ENCODE data around the gene CUL2.
"Not testable (repeated sequence)": the region's sequence is repeated elsewhere in the genome, so short reads cannot be mapped to it uniquely, and the experiment has no call there.

Gene CUL2

GRCh38 chr10:35092851-35093250 lies 2.7 kb upstream of the CUL2 start:
- Histone ChIP-seq H3K9ac (ENCODE audit: insufficient read length) (no peak overlapping the region), H3K9me3 (ENCODE audit: low read depth, low read length) (no peaks in the 10 kb centered on the region), H3K36me3 (ENCODE audit: insufficient read depth, low read length) (no peaks in the 10 kb centered on the region), H3K4me3 (no peak overlapping the region), H3K27ac (no peak overlapping the region)
- TF ChIP-seq POLR2AphosphoS5 (IDR thresholded peaks at IDR 0.05; ENCODE audit: borderline replicate concordance, low read depth, low read length), result no peak
- TF ChIP-seq EZH2 (IDR thresholded peaks at IDR 0.05), result no peak
- no peak for TF ChIP-seq FOXP2 (optimal IDR thresholded peaks at IDR 0.05; ENCODE audit: control extremely low read depth, extremely low read length, insufficient read depth)
- no peak for DNase-seq (ENCODE audit: low read depth, low spot score)

- H3K36me3 ChIP-seq (ENCODE audit: insufficient read depth, low read length), result no peaks in the 10 kb centered on the region
- H3K9me3 ChIP-seq (ENCODE audit: low read depth, low read length), result no peaks in the 10 kb centered on the region
- TF ChIP-seq FOXP2 (optimal IDR thresholded peaks at IDR 0.05; ENCODE audit: control extremely low read depth, extremely low read length, insufficient read depth), result no peak
- no peak for TF ChIP-seq POLR2AphosphoS5 (IDR thresholded peaks at IDR 0.05; ENCODE audit: borderline replicate concordance, low read depth, low read length)
- no peak for TF ChIP-seq EZH2 (IDR thresholded peaks at IDR 0.05)
- H3K4me3 ChIP-seq, result no peak overlapping the region
- H3K9ac ChIP-seq (ENCODE audit: insufficient read length), result no peak overlapping the region
- no peak for DNase-seq (ENCODE audit: low read depth, low spot score)
- no peak overlapping the region for H3K27ac ChIP-seq
Measured at GRCh38 chr10:35091994-35092790, 2.1 kb upstream of the CUL2 start.

GRCh38 chr10:35089611-35090161 lies 455 bp downstream of the CUL2 start:
- no peak for TF ChIP-seq EZH2 (IDR thresholded peaks at IDR 0.05)
- no peak for TF ChIP-seq POLR2AphosphoS5 (IDR thresholded peaks at IDR 0.05; ENCODE audit: borderline replicate concordance, low read depth, low read length)
- no peak for TF ChIP-seq FOXP2 (optimal IDR thresholded peaks at IDR 0.05; ENCODE audit: control extremely low read depth, extremely low read length, insufficient read depth)
- no peak for DNase-seq (ENCODE audit: low read depth, low spot score)
- H3K4me3 ChIP-seq, result peak overlapping the region; percentile 82
- H3K27ac ChIP-seq, result no peak overlapping the region
- peak overlapping the region; percentile 91 for H3K9ac ChIP-seq (ENCODE audit: insufficient read length)
- H3K9me3 ChIP-seq (ENCODE audit: low read depth, low read length), result no peaks in the 10 kb centered on the region
- H3K36me3 ChIP-seq (ENCODE audit: insufficient read depth, low read length), result no peaks in the 10 kb centered on the region

GRCh38 chr10:35083242-35083641 lies 6.9 kb downstream of the CUL2 start:
- Histone ChIP-seq H3K4me3 (no peak overlapping the region), H3K9me3 (ENCODE audit: low read depth, low read length) (no peaks in the 10 kb centered on the region), H3K36me3 (ENCODE audit: insufficient read depth, low read length) (no peaks in the 10 kb centered on the region), H3K27ac (no peak overlapping the region), H3K9ac (ENCODE audit: insufficient read length) (no peak overlapping the region)
- DNase-seq (ENCODE audit: low read depth, low spot score), result no peak
- TF ChIP-seq EZH2 (IDR thresholded peaks at IDR 0.05) (no peak), POLR2AphosphoS5 (IDR thresholded peaks at IDR 0.05; ENCODE audit: borderline replicate concordance, low read depth, low read length) (no peak), FOXP2 (optimal IDR thresholded peaks at IDR 0.05; ENCODE audit: control extremely low read depth, extremely low read length, insufficient read depth) (no peak)

- not testable (repeated sequence) for H3K9me3 ChIP-seq (ENCODE audit: low read depth, low read length); H3K9ac ChIP-seq (ENCODE audit: insufficient read length); H3K27ac ChIP-seq; DNase-seq (ENCODE audit: low read depth, low spot score); H3K4me3 ChIP-seq; H3K36me3 ChIP-seq (ENCODE audit: insufficient read depth, low read length)
Measured at GRCh38 chr10:35080261-35080660, 9.9 kb downstream of the CUL2 start.

GRCh38 chr10:35079763-35080162 lies 10.4 kb downstream of the CUL2 start:
- no peaks in the 10 kb centered on the region for H3K9me3 ChIP-seq (ENCODE audit: low read depth, low read length)
- TF ChIP-seq POLR2AphosphoS5 (IDR thresholded peaks at IDR 0.05; ENCODE audit: borderline replicate concordance, low read depth, low read length) (no peak), EZH2 (IDR thresholded peaks at IDR 0.05) (no peak)
- no peak overlapping the region for H3K4me3 ChIP-seq
- H3K36me3 ChIP-seq (ENCODE audit: insufficient read depth, low read length), result no peaks in the 10 kb centered on the region
- DNase-seq (ENCODE audit: low read depth, low spot score), result no peak
- H3K9ac ChIP-seq (ENCODE audit: insufficient read length), result no peak overlapping the region
- H3K27ac ChIP-seq, result no peak overlapping the region

- Histone ChIP-seq H3K9ac (ENCODE audit: insufficient read length) (no peak overlapping the region), H3K4me3 (no peak overlapping the region), H3K27ac (no peak overlapping the region), H3K9me3 (ENCODE audit: low read depth, low read length) (no peaks in the 10 kb centered on the region), H3K36me3 (ENCODE audit: insufficient read depth, low read length) (no peaks in the 10 kb centered on the region)
- TF ChIP-seq EZH2 (IDR thresholded peaks at IDR 0.05) (no peak), FOXP2 (optimal IDR thresholded peaks at IDR 0.05; ENCODE audit: control extremely low read depth, extremely low read length, insufficient read depth) (no peak), POLR2AphosphoS5 (IDR thresholded peaks at IDR 0.05; ENCODE audit: borderline replicate concordance, low read depth, low read length) (no peak)
- DNase-seq (ENCODE audit: low read depth, low spot score), result no peak
Measured at GRCh38 chr10:35079265-35079664, 10.9 kb downstream of the CUL2 start.

- no peak overlapping the region for H3K9ac ChIP-seq (ENCODE audit: insufficient read length)
- no peaks in the 10 kb centered on the region for H3K36me3 ChIP-seq (ENCODE audit: insufficient read depth, low read length)
- H3K27ac ChIP-seq, result no peak overlapping the region
- TF ChIP-seq EZH2 (IDR thresholded peaks at IDR 0.05), result no peak
- no peak for TF ChIP-seq POLR2AphosphoS5 (IDR thresholded peaks at IDR 0.05; ENCODE audit: borderline replicate concordance, low read depth, low read length)
- no peaks in the 10 kb centered on the region for H3K9me3 ChIP-seq (ENCODE audit: low read depth, low read length)
- DNase-seq (ENCODE audit: low read depth, low spot score), result no peak
- no peak overlapping the region for H3K4me3 ChIP-seq
Measured at GRCh38 chr10:35075228-35075627, 14.9 kb downstream of the CUL2 start.

GRCh38 chr10:35074266-35074665 lies 15.9 kb downstream of the CUL2 start:
- Histone ChIP-seq H3K9ac (ENCODE audit: insufficient read length) (no peak overlapping the region), H3K4me3 (no peak overlapping the region), H3K9me3 (ENCODE audit: low read depth, low read length) (no peaks in the 10 kb centered on the region), H3K27ac (no peak overlapping the region), H3K36me3 (ENCODE audit: insufficient read depth, low read length) (no peaks in the 10 kb centered on the region)
- no peak for DNase-seq (ENCODE audit: low read depth, low spot score)
- TF ChIP-seq POLR2AphosphoS5 (IDR thresholded peaks at IDR 0.05; ENCODE audit: borderline replicate concordance, low read depth, low read length) (no peak), FOXP2 (optimal IDR thresholded peaks at IDR 0.05; ENCODE audit: control extremely low read depth, extremely low read length, insufficient read depth) (no peak), EZH2 (IDR thresholded peaks at IDR 0.05) (no peak)

Measured in SK-N-MC (cell line).